ENCODE data around the gene SASS6. TPM values are rescaled to one million over a fixed set of nuclear protein-coding genes. Genes with fewer than 3 reads are reported as not detected.

SASS6 gene
- total RNA-seq, 4 donors from 2014 or later = 1.9 to 4.4 (median 3.4) TPM

DNA sequence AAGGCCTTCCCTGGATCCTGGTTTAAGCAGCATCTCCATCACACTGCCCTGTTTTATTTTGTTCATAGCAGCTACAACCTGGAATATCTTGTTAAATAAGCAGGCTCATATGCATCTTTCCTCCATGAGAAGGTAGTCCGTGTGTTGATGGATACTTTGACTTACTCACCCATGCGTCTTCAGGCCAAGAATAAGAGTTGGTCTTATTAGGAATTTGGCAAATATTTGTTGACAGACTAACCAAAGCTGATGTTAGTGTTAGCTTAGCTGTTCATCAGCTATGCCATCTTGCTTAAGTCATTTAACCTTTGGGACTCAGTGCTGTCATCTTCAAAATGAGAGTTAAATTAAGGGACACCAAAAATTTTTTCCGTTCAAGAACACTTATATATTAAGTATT, 59.2 kb downstream of the SASS6 start:
- TF ChIP-seq, protein P1, sequence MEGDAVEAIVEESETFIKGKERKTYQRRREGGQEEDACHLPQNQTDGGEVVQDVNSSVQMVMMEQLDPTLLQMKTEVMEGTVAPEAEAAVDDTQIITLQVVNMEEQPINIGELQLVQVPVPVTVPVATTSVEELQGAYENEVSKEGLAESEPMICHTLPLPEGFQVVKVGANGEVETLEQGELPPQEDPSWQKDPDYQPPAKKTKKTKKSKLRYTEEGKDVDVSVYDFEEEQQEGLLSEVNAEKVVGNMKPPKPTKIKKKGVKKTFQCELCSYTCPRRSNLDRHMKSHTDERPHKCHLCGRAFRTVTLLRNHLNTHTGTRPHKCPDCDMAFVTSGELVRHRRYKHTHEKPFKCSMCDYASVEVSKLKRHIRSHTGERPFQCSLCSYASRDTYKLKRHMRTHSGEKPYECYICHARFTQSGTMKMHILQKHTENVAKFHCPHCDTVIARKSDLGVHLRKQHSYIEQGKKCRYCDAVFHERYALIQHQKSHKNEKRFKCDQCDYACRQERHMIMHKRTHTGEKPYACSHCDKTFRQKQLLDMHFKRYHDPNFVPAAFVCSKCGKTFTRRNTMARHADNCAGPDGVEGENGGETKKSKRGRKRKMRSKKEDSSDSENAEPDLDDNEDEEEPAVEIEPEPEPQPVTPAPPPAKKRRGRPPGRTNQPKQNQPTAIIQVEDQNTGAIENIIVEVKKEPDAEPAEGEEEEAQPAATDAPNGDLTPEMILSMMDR (IDR thresholded peaks at IDR 0.05; ENCODE audit: low read depth) = no peak

DNA sequence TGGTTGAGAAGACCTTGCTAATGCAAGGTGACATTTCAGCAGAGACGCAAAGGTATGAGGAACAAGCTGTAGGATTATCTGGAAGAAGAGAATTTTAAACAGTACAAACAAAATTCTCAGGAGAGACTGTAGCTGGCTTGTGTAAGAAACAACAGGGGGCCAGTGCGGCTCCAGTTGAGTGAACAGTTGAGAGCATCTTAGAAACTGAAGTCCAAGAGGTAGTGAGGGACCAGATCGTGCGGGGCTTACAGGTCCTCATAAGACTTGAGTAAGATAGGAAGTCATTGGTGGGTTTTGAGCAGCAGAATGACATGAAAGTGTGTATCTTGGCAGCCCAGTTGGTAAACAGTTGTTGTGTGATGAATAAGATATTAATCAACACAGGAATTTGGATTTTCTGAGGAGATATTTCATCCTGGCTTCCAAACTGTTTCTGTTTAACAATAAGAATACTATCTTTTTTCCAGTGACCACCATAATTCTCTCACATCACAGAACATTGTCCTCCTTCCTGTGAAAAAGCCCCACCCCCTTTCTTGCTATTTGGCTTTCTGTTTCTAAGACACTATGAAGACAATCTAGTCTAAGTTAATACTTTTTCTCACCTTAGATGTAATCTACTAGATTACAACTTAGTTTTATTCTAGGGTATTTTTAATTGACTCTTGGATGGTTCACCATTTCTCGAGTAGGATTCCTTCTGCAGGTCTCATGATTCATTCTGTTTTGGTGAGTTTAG, 62.4 kb downstream of the SASS6 start:
- TF ChIP-seq, protein P1 (IDR thresholded peaks at IDR 0.05; ENCODE audit: low read depth) = no peak

- TF ChIP-seq, protein P1 (IDR thresholded peaks at IDR 0.05; ENCODE audit: low read depth) = no peak
Observed at GRCh38 chr1:100065969-100066227, 66.8 kb downstream of the SASS6 start.

DNA sequence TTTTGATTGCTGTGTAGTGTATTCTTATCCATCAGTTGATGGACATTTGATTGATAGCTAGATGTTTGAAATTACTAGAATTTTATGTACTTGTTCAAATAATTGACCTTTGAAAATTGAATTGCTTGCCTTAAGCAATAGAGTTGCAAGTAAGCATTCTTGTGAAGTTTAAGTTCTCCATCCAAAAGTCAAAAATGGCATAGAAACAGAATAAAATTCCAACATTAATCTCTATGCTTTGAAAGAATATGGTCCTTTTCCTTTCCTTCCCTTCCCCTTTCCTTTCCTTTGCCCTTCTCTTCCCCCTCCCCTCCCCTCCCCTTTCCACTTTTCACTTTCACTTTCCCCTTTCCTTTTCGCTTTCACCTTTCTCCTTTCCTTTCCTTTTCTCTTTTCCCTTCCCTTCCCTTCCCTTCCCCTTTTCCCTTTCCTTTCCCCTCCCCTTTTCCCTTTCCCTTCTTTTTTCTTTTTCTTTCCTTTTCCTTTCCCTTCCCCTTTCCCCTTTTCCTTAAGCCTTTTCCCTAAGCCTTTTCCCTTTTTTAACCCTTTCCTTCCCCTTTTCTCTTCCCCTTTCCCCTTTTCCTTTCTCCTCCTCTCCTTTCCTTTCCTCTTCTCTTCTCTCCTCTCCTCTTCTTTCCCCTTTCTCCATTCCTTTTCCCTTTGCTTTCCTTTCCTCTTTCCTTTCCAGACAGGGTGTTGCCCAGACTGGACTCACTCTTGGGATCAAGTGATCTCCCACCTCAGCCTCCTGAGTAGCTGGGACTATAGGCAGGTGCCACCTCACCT, 67.4 kb downstream of the SASS6 start:
- TF ChIP-seq, protein P1 (IDR thresholded peaks at IDR 0.05; ENCODE audit: low read depth) = no peak

GRCh38 chr1:100061681-100062080, 71.0 kb downstream of the SASS6 start:
- TF ChIP-seq, protein P1 (IDR thresholded peaks at IDR 0.05; ENCODE audit: low read depth) = no peak

GRCh38 chr1:100053727-100054126, 79.0 kb downstream of the SASS6 start:
- TF ChIP-seq, protein P1 (IDR thresholded peaks at IDR 0.05; ENCODE audit: low read depth) = no peak

- TF ChIP-seq, protein P1 (IDR thresholded peaks at IDR 0.05; ENCODE audit: low read depth) = no peak
Observed at GRCh38 chr1:100053119-100053518, 79.6 kb downstream of the SASS6 start.

Data from subcutaneous adipose tissue (tissue), 4 donors.